Measurements from ENCODE around the gene REXO4. TPM values are rescaled to one million over a fixed set of nuclear protein-coding genes. Genes with fewer than 3 reads are reported as not detected.

REXO4 gene
- total and polyA plus RNA-seq, 9 of the 15 experiments (the other 6 are each of a cell fraction or from before 2014, with no cell fraction given), result 3.4 to 72.9 (median 31.1) TPM

GRCh38 chr9:133406480-133407307, 11.1 kb downstream of the REXO4 start (continued):
- TF ChIP-seq XRCC5 (IDR thresholded peaks at IDR 0.05; ENCODE audit: low read depth, low read length) (no peak), KAT7 (CRISPR knock-in tag; IDR thresholded peaks at IDR 0.05; ENCODE audit: borderline replicate concordance) (no peak), TFAP4 (CRISPR knock-in tag; IDR thresholded peaks at IDR 0.05; ENCODE audit: borderline replicate concordance) (peak; percentile 59; the same call in 1 of the 2 replicates), ATF2 (CRISPR knock-in tag; IDR thresholded peaks at IDR 0.05) (no peak), SLC30A9 (CRISPR knock-in tag; IDR thresholded peaks at IDR 0.05) (no peak), RB1 (IDR thresholded peaks at IDR 0.05; ENCODE audit: low read depth) (peak; percentile 56; the same call in 1 of the 2 replicates), ZNF316 (IDR thresholded peaks at IDR 0.05) (no peak), WHSC1 (IDR thresholded peaks at IDR 0.05; ENCODE audit: low read length) (no peak), SMARCA4 (IDR thresholded peaks at IDR 0.05) (no peak), POLR2G (IDR thresholded peaks at IDR 0.05; ENCODE audit: low read depth, low read length) (peak; percentile 45), TRIM28 (IDR thresholded peaks at IDR 0.05) (no peak), FOXJ2 (tag; IDR thresholded peaks at IDR 0.05) (no peak), ZNF395 (CRISPR knock-in tag; IDR thresholded peaks at IDR 0.05) (no peak), CTBP1 (IDR thresholded peaks at IDR 0.05; ENCODE audit: borderline replicate concordance) (peak; percentile 36; the same call in 1 of the 2 replicates), EHMT2 (IDR thresholded peaks at IDR 0.05) (no peak), SMAD3 (CRISPR knock-in tag; conservative IDR thresholded peaks at IDR 0.05) (no peak), NONO (IDR thresholded peaks at IDR 0.05; ENCODE audit: low read depth in 2 of 2, low read length in 1 of 2) (no peak), STAT6 (CRISPR knock-in tag; IDR thresholded peaks at IDR 0.05) (no peak), BACH1 (tag; IDR thresholded peaks at IDR 0.05) (no peak)
- TF ChIP-seq, protein P1, sequence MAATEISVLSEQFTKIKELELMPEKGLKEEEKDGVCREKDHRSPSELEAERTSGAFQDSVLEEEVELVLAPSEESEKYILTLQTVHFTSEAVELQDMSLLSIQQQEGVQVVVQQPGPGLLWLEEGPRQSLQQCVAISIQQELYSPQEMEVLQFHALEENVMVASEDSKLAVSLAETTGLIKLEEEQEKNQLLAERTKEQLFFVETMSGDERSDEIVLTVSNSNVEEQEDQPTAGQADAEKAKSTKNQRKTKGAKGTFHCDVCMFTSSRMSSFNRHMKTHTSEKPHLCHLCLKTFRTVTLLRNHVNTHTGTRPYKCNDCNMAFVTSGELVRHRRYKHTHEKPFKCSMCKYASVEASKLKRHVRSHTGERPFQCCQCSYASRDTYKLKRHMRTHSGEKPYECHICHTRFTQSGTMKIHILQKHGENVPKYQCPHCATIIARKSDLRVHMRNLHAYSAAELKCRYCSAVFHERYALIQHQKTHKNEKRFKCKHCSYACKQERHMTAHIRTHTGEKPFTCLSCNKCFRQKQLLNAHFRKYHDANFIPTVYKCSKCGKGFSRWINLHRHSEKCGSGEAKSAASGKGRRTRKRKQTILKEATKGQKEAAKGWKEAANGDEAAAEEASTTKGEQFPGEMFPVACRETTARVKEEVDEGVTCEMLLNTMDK (IDR thresholded peaks at IDR 0.05; ENCODE audit: borderline replicate concordance, insufficient read depth, low read depth, low read length, poor library complexity, severe bottlenecking), result peak; percentile 68
